HCT116 (cell line): Measurements from ENCODE around the gene PRAME. TPM values are rescaled to one million over a fixed set of nuclear protein-coding genes. Genes with fewer than 3 reads are reported as not detected.

Experiments used
- ATAC-seq: fragments of 200-7000 bp; cut with Tn5 transposase; 2 replicates; pipeline ENCODE4 v1.9.1; 2020; ENCODE audit warnings: mild to moderate bottlenecking, moderate library complexity
- BruUV-seq: library from RNA; stranded (reverse); fragments of 400-500 nt; replicated peaks from 2 replicates; lab custom pipeline; 2021; lab: Mats Ljungman, UMichigan
- CTCF ChIA-PET: fragments of 300-600 bp; sonication (Branson Sonifier 250); formaldehyde crosslinking; loops from one replicate; lab custom pipeline; 2021; ENCODE audit warnings: antibody characterized with exemption; lab: Charles Lee
- POLR2A ChIA-PET: fragments of 300-600, 350-600 bp; sonication (Branson Sonifier 250); formaldehyde crosslinking; loops from one replicate; lab custom pipeline; 2021; ENCODE audit warnings: antibody characterized with exemption; lab: Charles Lee
- RAD21 ChIA-PET, 2 experiments: fragments of 300-600 bp; sonication (Branson Sonifier 250); formaldehyde crosslinking; loops; one replicate each; lab custom pipeline; 2023; ENCODE audit warnings: low total read pairs in 2 of 2; ENCODE audit not compliant: uncharacterized antibody in 2 of 2, unreplicated experiment in 2 of 2, low non-redundant PET in 1 of 2; lab: Charles Lee
- DNase-seq: peaks from one replicate; pipeline ENCODE4 v3.0.0-alpha.2; 2010; ENCODE audit warnings: low read depth, low spot score
- H2AFZ ChIP-seq: fragments of 200-600 bp; shearing (Covaris generic), sonication (generic); 2 replicates; pipeline ENCODE4 v1.6.1; 2017; ENCODE audit warnings: low read depth, mixed run types, mixed read lengths, antibody characterized with exemption, low read length; ENCODE audit not compliant: poor library complexity, severe bottlenecking
- H3K27ac ChIP-seq: 2 replicates; pipeline ENCODE4 v1.5.1; 2012; ENCODE audit warnings: low read depth, low read length
- H3K27me3 ChIP-seq: fragments of 200-600 bp; sonication (generic); 2 replicates; pipeline ENCODE4 v1.6.1; 2016; ENCODE audit warnings: mixed run types, low read length, mixed read lengths; ENCODE audit not compliant: insufficient read depth
- H3K36me3 ChIP-seq, 2 experiments: fragments of 200-500 bp in 1 of 2; fragments of 200-600 bp in 1 of 2; sonication (Bioruptor generic) in 1 of 2; sonication (generic) in 1 of 2; 2 replicates each; pipeline versions ENCODE4 v1.5.1 to v1.6.1; 2014 to 2016; ENCODE audit warnings: low read length in 2 of 2, inconsistent platforms in 1 of 2, mixed read lengths in 1 of 2, mixed run types in 1 of 2; ENCODE audit not compliant: insufficient read depth in 2 of 2, control insufficient read depth in 1 of 2
- H3K4me1 ChIP-seq, 2 experiments: fragments of 200-600 bp in 1 of 2; sonication (generic) in 1 of 2; 2 replicates each; pipeline versions ENCODE4 v1.5.1 to v1.6.1; 2012 to 2017; ENCODE audit warnings: low read length in 2 of 2, inconsistent platforms in 1 of 2, mild to moderate bottlenecking in 1 of 2, mixed read lengths in 1 of 2, mixed run types in 1 of 2, moderate library complexity in 1 of 2; ENCODE audit not compliant: insufficient read depth in 2 of 2, control insufficient read depth in 1 of 2
- H3K4me2 ChIP-seq: fragments of 200-600 bp; sonication (generic); 2 replicates; pipeline ENCODE4 v1.6.1; 2017; ENCODE audit warnings: mixed run types, low read length, mixed read lengths
- H3K4me3 ChIP-seq, 2 experiments: fragments of 200-600 bp in 1 of 2; sonication (generic) in 1 of 2; replicated peaks in 1 of 2; 2 replicates each; pipeline ENCODE4 v1.5.1; 2011 to 2016; ENCODE audit warnings: low read length in 2 of 2, control low read depth in 1 of 2, low read depth in 1 of 2, mild to moderate bottlenecking in 1 of 2, mixed read lengths in 1 of 2, mixed run types in 1 of 2
- H3K79me2 ChIP-seq: fragments of 200-600 bp; sonication (generic); 2 replicates; pipeline ENCODE4 v1.6.1; 2017; ENCODE audit warnings: mild to moderate bottlenecking, mixed run types, low read length, moderate library complexity, mixed read lengths; ENCODE audit not compliant: insufficient read depth
- H3K9ac ChIP-seq: fragments of 200-600 bp; sonication (generic); 2 replicates; pipeline ENCODE4 v1.6.1; 2016; ENCODE audit warnings: low read length, mixed read lengths
- H3K9me2 ChIP-seq: fragments of 200-600 bp; sonication (generic), shearing (Covaris generic); 2 replicates; pipeline ENCODE4 v1.6.1; 2017; ENCODE audit warnings: mixed run types, mild to moderate bottlenecking, moderate library complexity; ENCODE audit not compliant: insufficient read depth
- H3K9me3 ChIP-seq, 2 experiments: fragments of 200-500 bp in 1 of 2; fragments of 200-600 bp in 1 of 2; sonication (Bioruptor generic) in 1 of 2; sonication (generic) in 1 of 2; 2 replicates each; pipeline ENCODE4 v1.6.1; 2014 to 2017; ENCODE audit warnings: low read length in 2 of 2, mixed read lengths in 2 of 2, inconsistent platforms in 1 of 2, low read depth in 1 of 2, mild to moderate bottlenecking in 1 of 2, mixed run types in 1 of 2, moderate library complexity in 1 of 2; ENCODE audit not compliant: control insufficient read depth in 1 of 2, insufficient read depth in 1 of 2
- H4K20me1 ChIP-seq: fragments of 200-600 bp; sonication (generic), shearing (Covaris generic); 2 replicates; pipeline ENCODE4 v1.6.1; 2017; ENCODE audit warnings: mixed run types, mild to moderate bottlenecking, moderate library complexity; ENCODE audit not compliant: insufficient read depth
- CEBPB ChIP-seq: IDR thresholded peaks from 2 replicates; pipeline ENCODE4 v1.6.1; 2012; ENCODE audit warnings: low read depth
- EGR1 ChIP-seq: IDR thresholded peaks from 2 replicates; pipeline ENCODE4 v1.6.1; 2012; ENCODE audit warnings: low read depth
- ELF1 ChIP-seq: IDR thresholded peaks from 2 replicates; pipeline ENCODE4 v1.6.1; 2012; ENCODE audit warnings: low read depth, borderline replicate concordance
- EZH2phosphoT487 ChIP-seq: fragments of 200-600 bp; IDR thresholded peaks from 2 replicates; pipeline ENCODE4 v1.6.1; 2018; ENCODE audit warnings: antibody characterized with exemption, borderline replicate concordance
- POLR2A ChIP-seq: IDR thresholded peaks from 2 replicates; pipeline ENCODE4 v1.7.0; 2011; ENCODE audit warnings: borderline replicate concordance; ENCODE audit not compliant: insufficient read depth, insufficient read length; ENCODE audit errors: extremely low read depth
- RAD21 ChIP-seq: IDR thresholded peaks from 2 replicates; pipeline ENCODE4 v1.6.1; 2012; ENCODE audit warnings: low read depth, mild to moderate bottlenecking
- SIN3A ChIP-seq: IDR thresholded peaks from 2 replicates; pipeline ENCODE4 v1.6.1; 2012; ENCODE audit warnings: low read depth
- SP1 ChIP-seq: IDR thresholded peaks from 2 replicates; pipeline ENCODE4 v1.6.1; 2012; ENCODE audit warnings: low read depth
- YY1 ChIP-seq: IDR thresholded peaks from 2 replicates; pipeline ENCODE4 v1.6.1; 2011; ENCODE audit warnings: low read length, low read depth, moderate library complexity, mild to moderate bottlenecking; ENCODE audit not compliant: insufficient replicate concordance; ENCODE audit errors: extremely low read depth
- intact Hi-C: fragments of 100-400 bp; cut with micrococcal nuclease; formaldehyde crosslinking; loops from 2 replicates; pipeline ENCODE4 v1.10.0; 2022
- total RNA-seq: library from RNA; stranded (reverse); gene quantifications from one replicate; pipeline ENCODE4 v1.2.1, GENCODE V29; 2021; ENCODE audit not compliant: unreplicated experiment
- TF ChIP-seq, protein P1 (sequence below): IDR thresholded peaks from 2 replicates; pipeline ENCODE4 v1.6.1; 2011; ENCODE audit warnings: mild to moderate bottlenecking, low read length, moderate library complexity; ENCODE audit not compliant: insufficient replicate concordance; ENCODE audit errors: extremely low read depth
- TF ChIP-seq, protein P2 (sequence below): IDR thresholded peaks from 2 replicates; pipeline ENCODE4 v1.6.1; 2012
- TF ChIP-seq, protein P3 (sequence below): IDR thresholded peaks from 2 replicates; pipeline ENCODE4 v1.6.1; 2012

The PRAME gene
- total RNA-seq, 1 experiment from 2014 or later = 28.4 TPM

DNA sequence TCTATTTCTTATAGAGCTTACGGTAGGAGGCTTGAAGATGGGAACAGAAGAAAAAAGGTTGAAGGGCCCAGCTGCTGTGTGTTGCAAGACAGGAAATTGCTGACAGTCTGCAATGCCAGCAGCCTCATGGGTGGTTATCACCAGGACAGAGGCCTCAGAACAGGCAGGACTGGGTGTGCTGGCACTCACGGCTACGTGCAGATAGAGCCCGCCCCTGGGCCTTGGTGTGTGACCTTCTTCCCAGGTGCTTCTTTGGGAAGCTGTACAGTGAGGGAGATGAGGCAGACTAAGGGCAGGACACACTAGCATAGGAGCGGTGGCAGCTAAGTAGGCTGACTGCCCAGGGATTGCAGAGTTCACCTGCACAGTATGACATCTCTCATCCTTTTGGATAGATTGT, 12.6 kb downstream of the PRAME start:
- no peak for TF ChIP-seq SP1
- TF ChIP-seq, protein P1, sequence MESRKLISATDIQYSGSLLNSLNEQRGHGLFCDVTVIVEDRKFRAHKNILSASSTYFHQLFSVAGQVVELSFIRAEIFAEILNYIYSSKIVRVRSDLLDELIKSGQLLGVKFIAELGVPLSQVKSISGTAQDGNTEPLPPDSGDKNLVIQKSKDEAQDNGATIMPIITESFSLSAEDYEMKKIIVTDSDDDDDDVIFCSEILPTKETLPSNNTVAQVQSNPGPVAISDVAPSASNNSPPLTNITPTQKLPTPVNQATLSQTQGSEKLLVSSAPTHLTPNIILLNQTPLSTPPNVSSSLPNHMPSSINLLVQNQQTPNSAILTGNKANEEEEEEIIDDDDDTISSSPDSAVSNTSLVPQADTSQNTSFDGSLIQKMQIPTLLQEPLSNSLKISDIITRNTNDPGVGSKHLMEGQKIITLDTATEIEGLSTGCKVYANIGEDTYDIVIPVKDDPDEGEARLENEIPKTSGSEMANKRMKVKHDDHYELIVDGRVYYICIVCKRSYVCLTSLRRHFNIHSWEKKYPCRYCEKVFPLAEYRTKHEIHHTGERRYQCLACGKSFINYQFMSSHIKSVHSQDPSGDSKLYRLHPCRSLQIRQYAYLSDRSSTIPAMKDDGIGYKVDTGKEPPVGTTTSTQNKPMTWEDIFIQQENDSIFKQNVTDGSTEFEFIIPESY = no peak
- no peak for TF ChIP-seq SIN3A
- no peak for TF ChIP-seq ELF1
- no peak for TF ChIP-seq RAD21
- TF ChIP-seq, protein P2, sequence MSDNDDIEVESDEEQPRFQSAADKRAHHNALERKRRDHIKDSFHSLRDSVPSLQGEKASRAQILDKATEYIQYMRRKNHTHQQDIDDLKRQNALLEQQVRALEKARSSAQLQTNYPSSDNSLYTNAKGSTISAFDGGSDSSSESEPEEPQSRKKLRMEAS = no peak
- no peak for TF ChIP-seq EGR1
- no peak for TF ChIP-seq POLR2A
- TF ChIP-seq YY1 = no peak
- TF ChIP-seq CEBPB = no peak
- TF ChIP-seq, protein P3, sequence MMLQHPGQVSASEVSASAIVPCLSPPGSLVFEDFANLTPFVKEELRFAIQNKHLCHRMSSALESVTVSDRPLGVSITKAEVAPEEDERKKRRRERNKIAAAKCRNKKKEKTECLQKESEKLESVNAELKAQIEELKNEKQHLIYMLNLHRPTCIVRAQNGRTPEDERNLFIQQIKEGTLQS = no peak
- TF ChIP-seq EZH2phosphoT487 = no peak
- intact Hi-C loops = no loop called here
- Histone ChIP-seq H3K9ac (no peak overlapping the region), H3K4me2 (no peak overlapping the region), H3K4me3 (no peak overlapping the region), H3K27ac (no peak overlapping the region), H3K36me3 (peaks cover 5 to 6% of the 10 kb centered on the region in 2 experiments; a peak in 1 of 4 replicates), H3K27me3 (no peaks in the 10 kb centered on the region), H2AFZ (no peak overlapping the region), H3K4me1 (no peaks in the 10 kb centered on the region), H3K79me2 (no peaks in the 10 kb centered on the region), H3K9me3 (no peaks in the 10 kb centered on the region), H3K9me2 (no peaks in the 10 kb centered on the region), H4K20me1 (no peaks in the 10 kb centered on the region)
- ATAC-seq (no peak), DNase-seq (no peak)
- ChIA-PET CTCF (no interaction called here), RAD21 (no interaction called here), POLR2A (no interaction called here)
- BruUV-seq = no TSS peak
